Stimulated activated CD4-positive, alpha-beta T cell treated with anti-CD3 and anti-CD28 coated beads, Interleukin-12 subunit alpha, Interleukin-12 subunit beta, amount 100 ng/mL, for 24 hours (primary cell): Measurements from ENCODE around the gene TNRC6C.

Experiments used
- DNase-seq, 2 experiments: peaks; one replicate each; pipeline ENCODE4 v3.0.0-alpha.2; 2020; ENCODE audit warnings: low read depth in 2 of 2

TNRC6C gene

GRCh38 chr17:78154903-78155811 lies 196.7 kb downstream of the TNRC6C start:
- DNase-seq, result no peak
